HEK293 (cell line): ENCODE measurements around the gene TIMP2.

Experiments used
- FEZF1 ChIP-seq: fragments of 450-650 bp; formaldehyde crosslinking; IDR thresholded peaks from 2 replicates; pipeline ENCODE4 v1.5.1; 2016; ENCODE audit warnings: missing biosample characterization, missing genetic modification characterization
- GLIS1 ChIP-seq: fragments of 450-650 bp; formaldehyde crosslinking; IDR thresholded peaks from 2 replicates; pipeline ENCODE4 v1.5.1; 2016; ENCODE audit warnings: missing biosample characterization, missing genetic modification characterization
- IKZF3 ChIP-seq: fragments of 450-650 bp; IDR thresholded peaks from 2 replicates; pipeline ENCODE4 v1.5.0; 2018; ENCODE audit warnings: missing biosample characterization, mild to moderate bottlenecking, missing genetic modification characterization, moderate library complexity
- MEIS1 ChIP-seq: sonication (generic); formaldehyde crosslinking; IDR thresholded peaks from 2 replicates; pipeline ENCODE4 v1.8.1; 2022; ENCODE audit warnings: missing genetic modification reagents, mild to moderate bottlenecking, borderline replicate concordance
- MZF1 ChIP-seq: fragments of 450-650 bp; formaldehyde crosslinking; IDR thresholded peaks from 2 replicates; pipeline ENCODE4 v1.5.1; 2017; ENCODE audit warnings: missing biosample characterization, missing genetic modification characterization, borderline replicate concordance
- SALL2 ChIP-seq: fragments of 450-650 bp; formaldehyde crosslinking; IDR thresholded peaks from 2 replicates; pipeline ENCODE4 v1.5.0; 2017; ENCODE audit warnings: missing biosample characterization, mild to moderate bottlenecking, missing genetic modification characterization, borderline replicate concordance
- SETDB1 ChIP-seq: IDR thresholded peaks from one replicate; pipeline ENCODE4 v1.6.1; 2017; ENCODE audit warnings: mild to moderate bottlenecking, low read length, moderate library complexity, mixed read lengths; ENCODE audit not compliant: insufficient read length
- YY1 ChIP-seq: fragments of 450-650 bp; formaldehyde crosslinking; IDR thresholded peaks from 2 replicates; pipeline ENCODE4 v1.5.1; 2018; ENCODE audit warnings: missing biosample characterization, missing genetic modification characterization
- ZBTB17 ChIP-seq: fragments of 450-650 bp; formaldehyde crosslinking; IDR thresholded peaks from 2 replicates; pipeline ENCODE4 v1.5.1; 2016; ENCODE audit warnings: missing biosample characterization, missing genetic modification characterization
- ZBTB8A ChIP-seq: fragments of 450-650 bp; formaldehyde crosslinking; IDR thresholded peaks from 2 replicates; pipeline ENCODE4 v1.5.1; 2016; ENCODE audit warnings: missing biosample characterization, missing genetic modification characterization
- ZFHX2 ChIP-seq: fragments of 450-650 bp; formaldehyde crosslinking; conservative IDR thresholded peaks from 2 replicates; pipeline ENCODE4 v1.5.1; 2016; ENCODE audit warnings: missing biosample characterization, missing genetic modification characterization
- ZNF114 ChIP-seq: fragments of 450-650 bp; formaldehyde crosslinking; IDR thresholded peaks from 2 replicates; pipeline ENCODE4 v1.5.0; 2017; ENCODE audit warnings: missing biosample characterization, missing genetic modification characterization
- ZNF155 ChIP-seq: fragments of 450-650 bp; formaldehyde crosslinking; IDR thresholded peaks from 2 replicates; pipeline ENCODE4 v1.5.1; 2016; ENCODE audit warnings: missing biosample characterization, missing genetic modification characterization
- ZNF214 ChIP-seq: fragments of 450-650 bp; formaldehyde crosslinking; IDR thresholded peaks from 2 replicates; pipeline ENCODE4 v1.5.1; 2017; ENCODE audit warnings: missing biosample characterization, mild to moderate bottlenecking, missing genetic modification characterization, borderline replicate concordance
- ZNF266 ChIP-seq: fragments of 450-650 bp; formaldehyde crosslinking; IDR thresholded peaks from 2 replicates; pipeline ENCODE4 v1.5.1; 2016; ENCODE audit warnings: missing biosample characterization, missing genetic modification characterization, low read depth
- ZNF335 ChIP-seq: fragments of 450-650 bp; formaldehyde crosslinking; conservative IDR thresholded peaks from 2 replicates; pipeline ENCODE4 v1.5.1; 2016; ENCODE audit warnings: missing biosample characterization, missing genetic modification characterization
- ZNF341 ChIP-seq: fragments of 450-650 bp; formaldehyde crosslinking; IDR thresholded peaks from 2 replicates; pipeline ENCODE4; 2016; ENCODE audit warnings: low read depth, missing biosample characterization, missing genetic modification characterization
- ZNF354C ChIP-seq: fragments of 450-650 bp; formaldehyde crosslinking; IDR thresholded peaks from 2 replicates; pipeline ENCODE4 v1.5.1; 2016; ENCODE audit warnings: missing biosample characterization, missing genetic modification characterization, low read depth, borderline replicate concordance
- ZNF473 ChIP-seq: fragments of 450-650 bp; formaldehyde crosslinking; IDR thresholded peaks from 2 replicates; pipeline ENCODE4 v1.5.1; 2017; ENCODE audit warnings: missing biosample characterization, missing genetic modification characterization
- ZNF510 ChIP-seq: fragments of 450-650 bp; formaldehyde crosslinking; IDR thresholded peaks from 2 replicates; pipeline ENCODE4 v1.5.1; 2018; ENCODE audit warnings: mild to moderate bottlenecking, missing genetic modification characterization, missing biosample characterization; ENCODE audit not compliant: insufficient replicate concordance
- ZNF530 ChIP-seq: fragments of 450-650 bp; formaldehyde crosslinking; IDR thresholded peaks from 2 replicates; pipeline ENCODE4 v1.5.1; 2016; ENCODE audit warnings: low read depth, missing biosample characterization, missing genetic modification characterization
- ZNF549 ChIP-seq: fragments of 450-650 bp; IDR thresholded peaks from 2 replicates; pipeline ENCODE4 v1.5.1; 2018; ENCODE audit warnings: missing biosample characterization, missing genetic modification characterization, mild to moderate bottlenecking, inconsistent platforms, moderate library complexity
- ZNF585B ChIP-seq: fragments of 450-650 bp; formaldehyde crosslinking; IDR thresholded peaks from 2 replicates; pipeline ENCODE4 v1.5.1; 2016; ENCODE audit warnings: missing biosample characterization, missing genetic modification characterization
- ZNF610 ChIP-seq: fragments of 450-650 bp; formaldehyde crosslinking; IDR thresholded peaks from 2 replicates; pipeline ENCODE4 v1.5.1; 2016; ENCODE audit warnings: missing biosample characterization, missing genetic modification characterization, borderline replicate concordance
- ZNF621 ChIP-seq: fragments of 450-650 bp; formaldehyde crosslinking; IDR thresholded peaks from 2 replicates; pipeline ENCODE4 v1.5.1; 2017; ENCODE audit warnings: missing biosample characterization, missing genetic modification characterization
- ZNF624 ChIP-seq: fragments of 450-650 bp; formaldehyde crosslinking; IDR thresholded peaks from 2 replicates; pipeline ENCODE4 v1.5.1; 2017; ENCODE audit warnings: missing biosample characterization, missing genetic modification characterization
- ZNF670 ChIP-seq: fragments of 450-650 bp; formaldehyde crosslinking; IDR thresholded peaks from 2 replicates; pipeline ENCODE4 v1.5.1; 2016; ENCODE audit warnings: missing biosample characterization, missing genetic modification characterization, low read depth
- ZNF707 ChIP-seq: fragments of 450-650 bp; formaldehyde crosslinking; IDR thresholded peaks from 2 replicates; pipeline ENCODE4 v1.5.1; 2016; ENCODE audit warnings: missing biosample characterization, missing genetic modification characterization
- ZNF76 ChIP-seq: fragments of 450-650 bp; formaldehyde crosslinking; IDR thresholded peaks from 2 replicates; pipeline ENCODE4; 2016; ENCODE audit warnings: low read depth, missing biosample characterization, missing genetic modification characterization, borderline replicate concordance
- ZNF830 ChIP-seq: fragments of 450-650 bp; IDR thresholded peaks from 2 replicates; pipeline ENCODE4 v1.5.0; 2018; ENCODE audit warnings: missing biosample characterization, missing genetic modification characterization, low read depth, mild to moderate bottlenecking, moderate library complexity
- ZXDB ChIP-seq: fragments of 450-650 bp; formaldehyde crosslinking; IDR thresholded peaks from 2 replicates; pipeline ENCODE4 v1.5.1; 2016; ENCODE audit warnings: missing biosample characterization, missing genetic modification characterization
- TF ChIP-seq, protein P1 (sequence below): fragments of 450-650 bp; formaldehyde crosslinking; conservative IDR thresholded peaks from 2 replicates; pipeline ENCODE4 v1.5.1; 2016; ENCODE audit warnings: low read depth, missing biosample characterization, missing genetic modification characterization
- TF ChIP-seq, protein P2 (sequence below): fragments of 450-650 bp; formaldehyde crosslinking; IDR thresholded peaks from 2 replicates; pipeline ENCODE4 v1.5.1; 2016; ENCODE audit warnings: missing biosample characterization, missing genetic modification characterization
- TF ChIP-seq, protein P3 (sequence below): fragments of 450-650 bp; formaldehyde crosslinking; IDR thresholded peaks from 2 replicates; pipeline ENCODE4 v1.5.1; 2016; ENCODE audit warnings: missing biosample characterization, missing genetic modification characterization

TIMP2 gene

DNA sequence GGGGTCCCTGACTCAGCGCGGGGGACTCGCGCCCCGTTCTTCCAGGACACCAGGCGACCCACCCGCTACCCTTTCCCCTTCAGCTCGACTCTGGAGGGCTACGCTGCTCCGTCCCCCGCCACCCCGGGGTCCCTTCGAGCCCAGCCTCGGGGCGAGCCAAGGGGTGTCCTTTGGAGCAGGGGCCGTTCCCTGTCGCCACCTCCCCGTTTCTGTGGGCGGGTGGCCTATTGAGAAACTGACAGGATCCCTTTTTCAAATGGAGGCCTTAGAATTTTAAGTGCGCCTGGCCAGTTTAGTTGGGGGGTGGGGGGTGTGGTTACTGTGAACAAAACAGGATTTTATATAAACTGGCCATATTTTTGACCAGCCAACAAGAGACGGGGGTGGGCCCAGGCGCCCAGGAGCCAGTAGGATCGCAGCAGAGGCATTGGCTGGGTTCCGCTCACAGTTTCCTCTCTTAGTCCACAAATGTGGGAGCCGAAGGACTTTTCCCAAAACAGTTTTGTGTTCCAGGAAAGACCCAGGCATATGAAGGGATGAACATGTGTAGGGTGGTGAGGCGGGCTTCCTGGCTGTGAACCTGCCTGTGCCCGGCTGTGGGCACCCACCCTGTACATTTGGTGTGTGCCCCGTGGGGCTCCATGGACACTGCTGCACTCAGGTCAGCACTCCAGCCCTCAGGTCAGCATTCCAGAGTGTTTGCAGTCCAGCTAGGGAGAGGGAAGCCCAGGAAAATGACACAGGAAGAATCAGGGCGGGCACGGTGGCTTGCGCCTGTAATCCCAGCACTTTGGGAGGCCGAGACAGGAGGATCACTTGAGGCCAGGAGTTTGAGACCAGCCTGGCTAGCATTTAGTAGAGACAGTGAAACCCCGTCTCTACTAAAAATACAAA lies 722 bp upstream of the TIMP2 start (continued):
- TF ChIP-seq, protein P1, sequence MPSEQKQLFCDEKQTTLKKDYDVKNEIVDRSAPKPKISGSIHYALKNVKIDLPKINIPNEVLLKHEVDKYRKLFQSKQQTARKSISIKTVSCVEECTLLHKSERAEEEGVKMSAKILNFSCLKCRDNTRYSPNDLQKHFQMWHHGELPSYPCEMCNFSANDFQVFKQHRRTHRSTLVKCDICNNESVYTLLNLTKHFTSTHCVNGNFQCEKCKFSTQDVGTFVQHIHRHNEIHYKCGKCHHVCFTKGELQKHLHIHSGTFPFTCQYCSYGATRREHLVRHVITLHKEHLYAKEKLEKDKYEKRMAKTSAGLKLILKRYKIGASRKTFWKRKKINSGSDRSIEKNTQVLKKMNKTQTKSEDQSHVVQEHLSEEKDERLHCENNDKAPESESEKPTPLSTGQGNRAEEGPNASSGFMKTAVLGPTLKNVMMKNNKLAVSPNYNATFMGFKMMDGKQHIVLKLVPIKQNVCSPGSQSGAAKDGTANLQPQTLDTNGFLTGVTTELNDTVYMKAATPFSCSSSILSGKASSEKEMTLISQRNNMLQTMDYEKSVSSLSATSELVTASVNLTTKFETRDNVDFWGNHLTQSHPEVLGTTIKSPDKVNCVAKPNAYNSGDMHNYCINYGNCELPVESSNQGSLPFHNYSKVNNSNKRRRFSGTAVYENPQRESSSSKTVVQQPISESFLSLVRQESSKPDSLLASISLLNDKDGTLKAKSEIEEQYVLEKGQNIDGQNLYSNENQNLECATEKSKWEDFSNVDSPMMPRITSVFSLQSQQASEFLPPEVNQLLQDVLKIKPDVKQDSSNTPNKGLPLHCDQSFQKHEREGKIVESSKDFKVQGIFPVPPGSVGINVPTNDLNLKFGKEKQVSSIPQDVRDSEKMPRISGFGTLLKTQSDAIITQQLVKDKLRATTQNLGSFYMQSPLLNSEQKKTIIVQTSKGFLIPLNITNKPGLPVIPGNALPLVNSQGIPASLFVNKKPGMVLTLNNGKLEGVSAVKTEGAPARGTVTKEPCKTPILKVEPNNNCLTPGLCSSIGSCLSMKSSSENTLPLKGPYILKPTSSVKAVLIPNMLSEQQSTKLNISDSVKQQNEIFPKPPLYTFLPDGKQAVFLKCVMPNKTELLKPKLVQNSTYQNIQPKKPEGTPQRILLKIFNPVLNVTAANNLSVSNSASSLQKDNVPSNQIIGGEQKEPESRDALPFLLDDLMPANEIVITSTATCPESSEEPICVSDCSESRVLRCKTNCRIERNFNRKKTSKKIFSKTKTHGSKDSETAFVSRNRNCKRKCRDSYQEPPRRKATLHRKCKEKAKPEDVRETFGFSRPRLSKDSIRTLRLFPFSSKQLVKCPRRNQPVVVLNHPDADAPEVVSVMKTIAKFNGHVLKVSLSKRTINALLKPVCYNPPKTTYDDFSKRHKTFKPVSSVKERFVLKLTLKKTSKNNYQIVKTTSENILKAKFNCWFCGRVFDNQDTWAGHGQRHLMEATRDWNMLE (tag by site-specific recombination) = no peak
- TF ChIP-seq SALL2 (tag by site-specific recombination) (no peak), ZNF624 (tag by site-specific recombination) (no peak), ZBTB17 (tag by site-specific recombination) (no peak), ZNF670 (tag by site-specific recombination) (no peak), ZNF707 (tag by site-specific recombination) (no peak), ZXDB (tag by site-specific recombination) (no peak), FEZF1 (tag by site-specific recombination) (no peak), ZNF354C (tag by site-specific recombination) (no peak), ZNF473 (tag by site-specific recombination) (no peak), ZNF510 (tag by site-specific recombination) (no peak), MEIS1 (CRISPR knock-in tag) (no peak), ZNF114 (tag by site-specific recombination) (no peak), ZNF530 (tag by site-specific recombination) (no peak), ZNF335 (tag by site-specific recombination) (peak; percentile 71; the same call in 1 of the 2 replicates), ZNF585B (tag by site-specific recombination) (no peak), ZNF214 (tag by site-specific recombination) (no peak), ZNF830 (no peak), ZNF549 (tag by site-specific recombination) (no peak), ZBTB8A (tag by site-specific recombination) (peak; percentile 26; the same call in 1 of the 2 replicates), YY1 (tag by site-specific recombination) (no peak), ZFHX2 (tag by site-specific recombination) (peak; percentile 63; the same call in 1 of the 2 replicates), ZNF610 (tag by site-specific recombination) (no peak), ZNF76 (tag by site-specific recombination) (no peak), MZF1 (tag by site-specific recombination) (no peak), ZNF155 (tag by site-specific recombination) (no peak), SETDB1 (no peak), ZNF341 (tag by site-specific recombination) (peak; percentile 69), GLIS1 (no peak), ZNF621 (tag by site-specific recombination) (no peak), IKZF3 (no peak), ZNF266 (tag by site-specific recombination) (no peak)
- TF ChIP-seq, protein P2, sequence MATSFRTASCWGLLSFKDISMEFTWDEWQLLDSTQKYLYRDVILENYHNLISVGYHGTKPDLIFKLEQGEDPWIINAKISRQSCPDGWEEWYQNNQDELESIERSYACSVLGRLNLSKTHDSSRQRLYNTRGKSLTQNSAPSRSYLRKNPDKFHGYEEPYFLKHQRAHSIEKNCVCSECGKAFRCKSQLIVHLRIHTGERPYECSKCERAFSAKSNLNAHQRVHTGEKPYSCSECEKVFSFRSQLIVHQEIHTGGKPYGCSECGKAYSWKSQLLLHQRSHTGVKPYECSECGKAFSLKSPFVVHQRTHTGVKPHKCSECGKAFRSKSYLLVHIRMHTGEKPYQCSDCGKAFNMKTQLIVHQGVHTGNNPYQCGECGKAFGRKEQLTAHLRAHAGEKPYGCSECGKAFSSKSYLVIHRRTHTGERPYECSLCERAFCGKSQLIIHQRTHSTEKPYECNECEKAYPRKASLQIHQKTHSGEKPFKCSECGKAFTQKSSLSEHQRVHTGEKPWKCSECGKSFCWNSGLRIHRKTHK (tag by site-specific recombination) = no peak
- TF ChIP-seq, protein P3, sequence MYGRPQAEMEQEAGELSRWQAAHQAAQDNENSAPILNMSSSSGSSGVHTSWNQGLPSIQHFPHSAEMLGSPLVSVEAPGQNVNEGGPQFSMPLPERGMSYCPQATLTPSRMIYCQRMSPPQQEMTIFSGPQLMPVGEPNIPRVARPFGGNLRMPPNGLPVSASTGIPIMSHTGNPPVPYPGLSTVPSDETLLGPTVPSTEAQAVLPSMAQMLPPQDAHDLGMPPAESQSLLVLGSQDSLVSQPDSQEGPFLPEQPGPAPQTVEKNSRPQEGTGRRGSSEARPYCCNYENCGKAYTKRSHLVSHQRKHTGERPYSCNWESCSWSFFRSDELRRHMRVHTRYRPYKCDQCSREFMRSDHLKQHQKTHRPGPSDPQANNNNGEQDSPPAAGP (tag by site-specific recombination) = no peak
